GM12801 (cell line): ENCODE data around the gene ZNF93.

Experiments used
- TF ChIP-seq, protein P1 (sequence below): IDR thresholded peaks from one replicate; pipeline ENCODE4 v1.5.1; 2011; ENCODE audit warnings: control low read depth; ENCODE audit not compliant: insufficient read length; ENCODE audit errors: extremely low read depth

The ZNF93 gene

DNA sequence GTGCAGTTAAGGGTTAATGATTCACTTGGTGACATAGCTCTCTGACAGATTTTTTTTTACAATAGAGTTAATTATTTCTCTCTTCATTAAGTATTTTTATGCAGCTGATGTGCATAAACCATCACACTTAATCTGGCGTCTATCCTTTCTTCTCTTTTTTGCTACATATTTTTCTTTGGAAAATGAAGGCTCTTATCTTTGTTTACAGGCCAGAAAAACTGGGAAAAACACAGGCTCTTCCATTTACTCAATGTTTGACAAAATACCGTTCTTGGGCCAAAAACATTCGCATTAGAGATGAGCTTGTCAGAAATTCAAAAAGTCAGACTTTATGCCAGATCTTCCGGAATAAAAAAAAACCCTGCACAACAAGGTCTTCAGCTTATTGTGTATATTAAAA, 23.0 kb upstream of the ZNF93 start:
- TF ChIP-seq, protein P1, sequence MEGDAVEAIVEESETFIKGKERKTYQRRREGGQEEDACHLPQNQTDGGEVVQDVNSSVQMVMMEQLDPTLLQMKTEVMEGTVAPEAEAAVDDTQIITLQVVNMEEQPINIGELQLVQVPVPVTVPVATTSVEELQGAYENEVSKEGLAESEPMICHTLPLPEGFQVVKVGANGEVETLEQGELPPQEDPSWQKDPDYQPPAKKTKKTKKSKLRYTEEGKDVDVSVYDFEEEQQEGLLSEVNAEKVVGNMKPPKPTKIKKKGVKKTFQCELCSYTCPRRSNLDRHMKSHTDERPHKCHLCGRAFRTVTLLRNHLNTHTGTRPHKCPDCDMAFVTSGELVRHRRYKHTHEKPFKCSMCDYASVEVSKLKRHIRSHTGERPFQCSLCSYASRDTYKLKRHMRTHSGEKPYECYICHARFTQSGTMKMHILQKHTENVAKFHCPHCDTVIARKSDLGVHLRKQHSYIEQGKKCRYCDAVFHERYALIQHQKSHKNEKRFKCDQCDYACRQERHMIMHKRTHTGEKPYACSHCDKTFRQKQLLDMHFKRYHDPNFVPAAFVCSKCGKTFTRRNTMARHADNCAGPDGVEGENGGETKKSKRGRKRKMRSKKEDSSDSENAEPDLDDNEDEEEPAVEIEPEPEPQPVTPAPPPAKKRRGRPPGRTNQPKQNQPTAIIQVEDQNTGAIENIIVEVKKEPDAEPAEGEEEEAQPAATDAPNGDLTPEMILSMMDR, result no peak

GRCh38 chr19:19884583-19884982, 16.2 kb upstream of the ZNF93 start:
- TF ChIP-seq, protein P1, result no peak

GRCh38 chr19:19900139-19900728, 512 bp upstream of the ZNF93 start:
- TF ChIP-seq, protein P1, result no peak

- TF ChIP-seq, protein P1, result no peak
Measured at GRCh38 chr19:19909654-19910053, 8.9 kb downstream of the ZNF93 start.

DNA sequence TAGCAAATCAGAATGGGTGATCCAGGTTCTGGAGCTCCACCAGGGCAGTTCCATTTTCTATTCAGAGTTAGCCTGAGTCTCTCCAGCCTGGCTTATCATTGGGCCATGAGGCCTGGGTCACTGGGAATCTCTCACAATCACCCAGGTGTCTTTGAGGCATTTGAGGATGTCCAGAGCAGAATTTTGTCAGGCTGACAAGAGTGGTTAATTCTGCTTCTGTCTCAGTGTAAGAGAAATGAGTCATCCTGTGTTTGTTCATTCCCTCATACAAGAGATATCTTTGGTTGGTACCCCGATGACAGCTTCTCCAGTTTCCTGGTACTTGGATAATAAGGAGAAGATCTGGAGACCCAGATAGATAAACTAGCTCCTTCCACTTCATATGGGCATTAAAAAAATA, 10.4 kb downstream of the ZNF93 start:
- TF ChIP-seq, protein P1, result no peak

DNA sequence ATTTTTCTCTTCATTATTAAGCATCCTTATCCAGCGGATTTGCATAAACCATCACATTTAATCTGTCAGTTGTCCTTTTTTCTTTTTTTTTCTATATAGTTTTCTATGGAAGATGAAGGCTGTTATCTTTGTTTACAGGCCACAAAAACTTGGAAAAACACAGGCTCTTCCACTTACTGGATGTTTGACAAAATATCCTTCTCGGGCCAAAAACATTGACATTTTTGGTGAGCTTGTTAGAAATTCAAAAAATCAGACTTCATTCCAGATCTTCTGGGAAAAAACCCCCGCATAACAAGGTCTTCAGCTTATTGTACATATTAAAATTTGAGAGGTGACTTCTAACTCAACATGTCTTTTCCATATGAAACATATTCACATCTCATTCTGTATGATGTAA, 13.8 kb downstream of the ZNF93 start:
- TF ChIP-seq, protein P1, result no peak

DNA sequence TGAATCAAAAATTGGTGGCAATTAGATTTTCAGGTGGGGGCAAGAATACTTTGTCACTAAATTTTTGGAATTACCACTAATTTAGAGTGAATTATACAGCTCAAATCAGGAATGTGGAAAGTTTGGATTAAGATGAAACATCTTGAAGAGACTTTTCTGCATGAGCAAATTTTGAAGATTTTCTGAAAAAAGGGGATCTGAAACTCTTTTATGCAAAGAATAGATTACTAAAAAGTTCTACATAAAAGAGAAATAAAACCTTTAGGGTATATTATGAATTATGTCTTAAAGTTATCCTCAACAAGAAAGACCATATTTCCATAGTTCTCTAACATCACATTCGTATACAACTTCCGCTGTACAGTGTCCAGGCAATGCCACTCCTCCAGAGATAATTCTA, 36.7 kb downstream of the ZNF93 start:
- TF ChIP-seq, protein P1, result no peak
